Stimulated activated CD4-positive, alpha-beta T cell treated with anti-CD3 and anti-CD28 coated beads, Interleukin-15, amount 100 ng/mL, for 24 hours (primary cell): ENCODE measurements around the gene NINJ2.

Experiments
- DNase-seq: peaks from one replicate; pipeline ENCODE4 v3.0.0-alpha.2; 2020

NINJ2 gene

GRCh38 chr12:611721-612120, 51.5 kb downstream of the NINJ2 start:
- no peak for DNase-seq

- no peak for DNase-seq
Measured at GRCh38 chr12:608921-609320, 54.3 kb downstream of the NINJ2 start.

GRCh38 chr12:608413-608812, 54.8 kb downstream of the NINJ2 start:
- no peak for DNase-seq

GRCh38 chr12:607541-608001, 55.7 kb downstream of the NINJ2 start:
- no peak for DNase-seq

GRCh38 chr12:604956-605355, 58.3 kb downstream of the NINJ2 start:
- DNase-seq: no peak

- DNase-seq: no peak
Measured at GRCh38 chr12:602700-603068, 60.6 kb downstream of the NINJ2 start.

- DNase-seq: no peak
Measured at GRCh38 chr12:601976-602699, 61.1 kb downstream of the NINJ2 start.

GRCh38 chr12:599756-600155, 63.5 kb downstream of the NINJ2 start:
- DNase-seq: no peak

- DNase-seq: no peak
Measured at GRCh38 chr12:597926-598568, 65.2 kb downstream of the NINJ2 start.

- no peak for DNase-seq
Measured at GRCh38 chr12:593396-594270, 69.6 kb downstream of the NINJ2 start.

GRCh38 chr12:592024-592505, 71.2 kb downstream of the NINJ2 start:
- DNase-seq: no peak

GRCh38 chr12:591167-592023, 71.8 kb downstream of the NINJ2 start:
- no peak for DNase-seq

- no peak for DNase-seq
Measured at GRCh38 chr12:590206-590750, 73.0 kb downstream of the NINJ2 start.

GRCh38 chr12:588646-589045, 74.6 kb downstream of the NINJ2 start:
- DNase-seq: no peak

GRCh38 chr12:588024-588322, 75.3 kb downstream of the NINJ2 start:
- DNase-seq: no peak

GRCh38 chr12:587132-588023, 75.9 kb downstream of the NINJ2 start:
- no peak for DNase-seq

- no peak for DNase-seq
Measured at GRCh38 chr12:586318-587071, 76.8 kb downstream of the NINJ2 start.

- DNase-seq: no peak
Measured at GRCh38 chr12:585062-586061, 77.9 kb downstream of the NINJ2 start.

- DNase-seq: no peak
Measured at GRCh38 chr12:583251-583869, 79.9 kb downstream of the NINJ2 start.
